SW 1271 (cell line): ENCODE data around the gene UNC119B.
"Not testable (repeated sequence)": the region's sequence is repeated elsewhere in the genome, so short reads cannot be mapped to it uniquely, and the experiment has no call there.

ENCODE experiments used
- DNase-seq, 2 experiments: peaks; one replicate each; lab custom pipeline; 2025; lab: John Stamatoyannopoulos, UW

The UNC119B gene

DNA sequence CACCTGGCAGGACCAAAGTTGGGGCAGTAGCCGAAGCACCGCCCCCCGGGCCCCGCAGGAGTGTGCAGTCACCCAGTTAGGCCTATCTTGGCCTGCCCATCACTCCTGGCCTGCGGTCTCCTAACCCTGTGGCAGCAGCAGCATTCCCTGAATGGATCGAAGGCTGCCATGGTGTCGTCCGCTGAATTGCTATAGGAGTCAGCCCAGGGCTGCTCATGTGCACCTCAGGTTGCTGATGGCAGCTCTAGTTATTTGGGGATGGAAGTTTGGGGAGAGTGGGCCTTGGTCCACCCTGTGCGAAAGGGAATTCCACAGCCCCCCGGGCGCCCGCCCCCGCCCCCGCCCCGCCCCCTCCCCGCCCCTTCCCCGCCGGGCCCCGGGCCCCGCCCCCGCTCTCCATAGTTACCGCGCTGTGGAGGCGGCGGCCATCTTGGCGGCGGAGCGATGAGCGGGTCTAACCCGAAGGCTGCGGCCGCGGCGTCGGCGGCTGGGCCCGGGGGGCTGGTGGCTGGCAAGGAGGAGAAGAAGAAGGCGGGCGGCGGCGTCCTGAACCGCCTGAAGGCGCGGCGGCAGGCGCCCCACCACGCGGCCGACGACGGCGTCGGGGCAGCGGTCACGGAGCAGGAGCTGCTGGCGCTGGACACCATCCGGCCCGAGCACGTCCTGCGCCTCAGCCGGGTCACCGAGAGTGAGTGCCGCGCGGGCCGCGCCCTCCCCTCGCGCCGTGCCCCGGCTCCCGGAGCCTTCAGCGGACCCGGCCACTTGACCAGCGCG is at the start of gene UNC119B:
TSS of gene UNC119B (plus strand) at position 428 of the 774 bp plus-strand sequence. CDS start at position 445, 17 bp downstream.
- DNase-seq = peak in 1 of 2 experiments; percentile 53

DNA sequence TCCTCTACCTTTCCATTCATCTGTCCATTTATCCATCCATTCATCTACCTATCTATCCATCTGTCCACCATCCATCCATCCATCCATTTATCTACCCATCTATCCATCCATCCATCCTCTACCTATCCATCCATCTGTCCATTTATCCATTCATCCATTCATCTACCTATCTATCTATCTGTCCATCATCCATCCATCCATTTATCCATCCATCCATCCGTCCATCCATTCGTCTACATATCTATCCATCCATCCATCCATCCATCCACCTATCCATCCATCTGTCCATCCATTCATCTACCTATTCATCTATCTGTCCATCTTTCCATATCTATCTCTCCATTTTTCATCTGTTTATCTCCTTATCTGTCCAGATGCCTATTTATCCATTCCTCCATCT is 48.8 kb upstream of the UNC119B start:
- no peak for DNase-seq

DNA sequence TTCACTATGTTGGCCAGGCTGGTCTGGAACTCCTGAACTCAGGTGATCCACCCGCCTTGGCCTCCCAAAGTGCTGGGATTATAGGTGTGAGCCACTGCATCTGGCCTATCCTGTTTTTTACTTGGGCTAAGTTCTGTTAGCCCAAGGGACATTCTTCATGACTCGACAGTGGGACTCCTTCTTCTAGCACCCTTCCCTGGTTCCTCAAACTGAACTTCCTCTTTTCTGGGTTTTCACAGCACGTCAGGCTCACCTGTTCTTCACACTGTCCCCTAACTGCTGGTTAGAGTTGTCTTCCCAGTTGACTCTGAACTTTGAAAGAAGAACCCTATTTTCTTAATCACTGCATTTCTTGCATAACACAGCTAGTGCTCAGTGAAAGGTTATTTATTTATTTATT is 47.4 kb upstream of the UNC119B start:
- DNase-seq = no peak

DNA sequence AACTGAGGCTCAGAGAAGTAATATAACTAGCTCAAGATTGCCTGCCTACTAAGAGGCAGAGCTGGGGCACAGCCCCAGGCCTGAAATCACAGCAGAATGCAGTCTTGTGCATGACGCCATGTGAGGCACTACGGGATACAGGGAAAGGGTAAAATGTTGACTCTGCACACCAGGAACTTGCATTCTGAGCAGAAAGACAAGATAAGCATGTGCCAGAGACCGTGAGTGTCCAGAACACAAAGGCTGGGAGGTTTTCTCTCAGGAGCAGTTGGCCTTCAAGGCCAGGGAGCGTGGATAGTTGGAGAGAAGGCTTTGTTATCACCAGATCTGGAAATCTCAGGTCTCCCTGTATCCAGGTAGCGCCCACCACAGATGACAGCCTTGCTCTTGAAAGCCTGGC is 46.5 kb upstream of the UNC119B start:
- DNase-seq = no peak

DNA sequence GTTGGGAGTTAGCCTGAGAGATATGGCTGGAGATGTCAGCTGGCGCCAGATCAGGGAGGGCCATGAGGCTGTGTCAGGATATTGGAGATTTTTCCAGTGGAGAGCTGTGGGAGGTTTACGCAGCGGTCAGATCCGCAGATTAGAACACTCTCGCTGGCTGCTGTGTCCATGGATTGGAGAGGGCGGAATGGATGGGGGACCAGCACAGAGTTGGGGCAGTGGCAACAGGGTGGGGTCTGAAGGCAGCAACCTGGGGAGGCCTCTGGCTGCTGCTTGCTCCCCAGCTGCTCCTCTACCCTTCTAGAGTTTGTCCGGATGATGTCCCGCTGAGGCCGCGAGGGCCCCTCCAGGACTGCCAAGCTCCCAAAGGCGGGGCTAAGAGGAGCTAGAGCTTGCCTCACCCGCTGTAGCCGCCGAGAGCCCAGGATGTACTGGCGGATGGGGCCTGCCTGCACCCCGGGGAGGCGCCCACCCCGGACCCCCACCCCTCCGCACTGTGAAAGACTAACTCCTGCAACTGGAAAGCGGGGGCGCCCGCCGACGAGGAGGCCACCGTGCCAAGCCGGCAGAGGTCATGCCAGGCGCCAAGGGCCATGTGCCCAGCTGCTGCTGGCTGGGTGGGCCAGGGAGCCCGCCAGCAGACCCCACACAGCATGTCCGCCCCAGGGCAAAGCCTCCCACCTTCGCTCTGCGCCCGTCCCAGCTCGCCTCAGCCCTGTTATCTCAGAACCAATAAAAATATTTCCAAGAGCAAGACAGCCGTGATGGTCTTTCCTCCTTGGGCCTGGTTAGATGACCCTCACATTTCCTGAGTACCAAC is 43.5 kb upstream of the UNC119B start:
- DNase-seq = no peak

DNA sequence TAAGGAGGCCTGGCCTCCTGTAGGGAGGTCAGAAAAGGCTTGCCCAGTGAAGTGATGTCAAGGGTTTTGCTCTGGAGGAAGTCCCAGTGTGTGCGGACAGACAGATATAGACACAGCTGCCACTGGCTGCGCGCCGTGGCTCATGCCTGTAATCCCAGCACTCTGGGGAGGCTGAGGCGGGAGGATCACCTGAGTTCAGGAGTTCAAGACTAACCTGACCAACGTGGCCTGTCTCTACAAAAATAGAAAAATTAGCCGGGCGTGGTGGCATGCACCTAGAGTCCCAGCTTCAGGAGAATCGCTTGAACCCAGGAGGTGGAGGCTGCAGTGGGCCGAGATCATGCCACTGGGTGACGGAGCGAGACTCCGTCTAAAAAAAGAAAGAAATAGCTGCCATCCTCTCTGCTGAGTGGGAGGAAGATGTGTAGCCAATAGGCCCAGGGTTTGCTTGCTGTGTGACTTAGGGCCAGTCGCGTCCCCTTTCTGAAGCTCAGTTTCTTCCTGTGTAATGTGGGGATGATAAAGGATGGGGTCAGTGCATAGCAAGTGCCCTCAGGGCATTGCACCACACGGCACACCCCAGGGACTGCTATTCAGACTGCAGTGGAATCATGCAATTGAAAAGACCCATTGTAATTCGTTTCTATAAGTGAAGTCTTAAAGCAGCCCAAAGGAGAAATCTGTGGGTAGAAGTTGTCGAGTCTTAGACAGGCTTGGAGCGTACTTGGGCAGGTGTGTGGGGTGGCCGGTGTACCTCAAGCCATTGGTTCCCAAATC is 42.0 kb upstream of the UNC119B start:
- no peak for DNase-seq

DNA sequence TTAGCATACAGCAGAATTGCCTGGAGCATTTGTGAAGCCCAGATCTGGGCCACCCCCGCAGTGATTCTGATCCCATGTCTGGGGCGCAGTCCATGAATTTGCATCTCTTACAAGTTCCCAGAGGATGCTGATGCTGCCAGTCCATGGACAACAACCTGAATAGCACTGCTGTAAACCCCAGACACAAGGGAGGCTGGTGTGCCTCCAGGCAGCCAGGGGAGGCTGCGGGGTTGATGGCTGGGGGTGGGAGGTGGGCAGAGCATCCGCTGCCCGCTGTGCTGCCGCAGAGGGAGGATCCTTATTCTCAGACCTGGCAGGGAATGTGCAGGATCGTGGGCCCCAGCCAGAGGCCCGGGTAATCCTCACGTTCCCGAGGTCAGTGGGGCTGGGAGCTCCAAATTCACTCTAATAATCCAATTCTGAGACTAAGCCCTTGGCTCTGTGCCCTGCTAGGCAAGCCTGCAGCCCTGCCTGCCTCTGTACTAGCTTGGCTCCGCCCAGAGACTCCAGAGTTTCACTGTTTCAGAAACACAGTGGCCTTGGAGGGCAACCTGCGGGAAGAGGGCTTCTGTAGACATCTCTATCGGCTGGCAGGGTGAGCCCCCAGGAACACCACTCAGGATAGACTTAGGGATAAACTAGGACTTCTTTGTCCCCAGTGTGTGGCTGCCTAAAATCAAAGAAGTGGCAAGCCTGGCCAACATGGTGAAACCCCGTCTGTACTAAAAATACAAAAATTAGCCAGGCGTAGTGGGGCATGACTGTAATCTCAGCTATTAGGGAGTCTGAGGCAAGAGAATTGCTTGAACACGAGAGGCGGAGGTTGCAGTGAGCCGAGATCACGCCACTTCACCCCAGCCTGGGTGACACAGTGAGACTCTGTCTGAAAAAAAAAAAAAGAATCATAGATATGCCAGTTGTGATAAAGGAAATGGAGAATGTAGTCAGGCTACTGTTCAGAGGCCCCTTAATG is 41.1 kb upstream of the UNC119B start:
- DNase-seq = no peak

DNA sequence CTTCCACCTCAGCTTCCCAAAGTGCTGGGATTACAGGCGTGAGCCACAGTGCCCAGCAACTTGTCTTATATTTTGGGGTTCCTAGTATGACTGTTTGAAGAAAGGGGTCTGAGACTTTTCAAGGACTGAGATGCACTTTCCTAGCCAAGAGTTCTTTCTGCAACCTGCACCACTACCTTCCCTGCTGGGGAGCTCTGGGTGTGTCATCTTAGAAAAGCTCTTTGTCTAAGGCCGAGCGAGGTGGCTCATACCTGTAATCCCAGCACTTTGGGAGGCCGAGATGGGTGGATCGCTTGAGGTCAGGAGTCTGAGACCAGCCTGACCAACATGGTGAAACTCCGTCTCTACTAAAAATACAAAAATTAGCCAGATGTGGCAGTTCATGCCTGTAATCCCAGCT is 40.0 kb upstream of the UNC119B start:
- not testable (repeated sequence) for DNase-seq

DNA sequence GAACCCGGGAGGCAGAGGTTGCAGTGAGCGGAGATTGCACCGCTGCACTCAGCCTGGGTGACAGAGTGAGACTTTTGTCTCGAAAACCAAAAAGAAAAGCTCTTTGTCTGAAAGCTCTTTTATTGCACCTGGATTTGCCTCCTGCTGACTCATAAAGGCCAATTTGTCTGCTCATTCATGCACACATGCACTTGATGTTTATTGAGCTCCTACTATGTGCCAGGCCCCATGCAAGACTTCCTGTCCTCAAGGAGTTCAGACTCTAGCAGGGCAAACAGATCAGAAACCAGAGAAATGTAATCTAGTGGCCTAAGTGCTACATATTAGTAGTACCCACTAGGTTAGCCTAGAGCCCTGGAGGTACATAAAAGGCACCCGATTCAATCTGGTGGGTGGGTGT is 39.6 kb upstream of the UNC119B start:
- DNase-seq = no peak

DNA sequence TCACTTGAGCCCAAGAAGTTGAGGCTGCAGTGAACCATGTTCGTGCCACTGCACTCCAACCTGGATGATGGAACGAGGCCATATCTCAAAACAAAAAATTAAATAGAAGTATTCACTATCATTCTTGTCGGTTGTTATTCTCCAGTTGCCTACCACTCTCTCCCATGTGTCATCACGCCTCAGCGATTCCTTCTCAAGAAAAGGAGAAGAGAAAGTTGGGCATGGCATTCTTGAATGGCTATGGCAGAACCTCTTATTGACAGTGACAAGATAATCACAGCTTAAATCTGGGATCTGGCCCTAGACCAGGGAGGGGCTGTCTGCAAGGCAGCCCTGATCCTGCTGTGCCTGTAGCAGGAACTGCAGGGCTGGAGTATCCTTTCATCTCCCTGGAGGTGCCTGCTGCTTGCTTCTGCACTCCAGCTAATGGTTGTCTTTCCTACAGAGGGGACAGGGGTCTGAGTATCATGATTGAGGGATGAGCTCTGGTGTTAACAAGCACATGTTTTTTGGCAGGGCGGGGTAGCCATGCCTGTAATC is 36.1 kb upstream of the UNC119B start:
- no peak for DNase-seq

DNA sequence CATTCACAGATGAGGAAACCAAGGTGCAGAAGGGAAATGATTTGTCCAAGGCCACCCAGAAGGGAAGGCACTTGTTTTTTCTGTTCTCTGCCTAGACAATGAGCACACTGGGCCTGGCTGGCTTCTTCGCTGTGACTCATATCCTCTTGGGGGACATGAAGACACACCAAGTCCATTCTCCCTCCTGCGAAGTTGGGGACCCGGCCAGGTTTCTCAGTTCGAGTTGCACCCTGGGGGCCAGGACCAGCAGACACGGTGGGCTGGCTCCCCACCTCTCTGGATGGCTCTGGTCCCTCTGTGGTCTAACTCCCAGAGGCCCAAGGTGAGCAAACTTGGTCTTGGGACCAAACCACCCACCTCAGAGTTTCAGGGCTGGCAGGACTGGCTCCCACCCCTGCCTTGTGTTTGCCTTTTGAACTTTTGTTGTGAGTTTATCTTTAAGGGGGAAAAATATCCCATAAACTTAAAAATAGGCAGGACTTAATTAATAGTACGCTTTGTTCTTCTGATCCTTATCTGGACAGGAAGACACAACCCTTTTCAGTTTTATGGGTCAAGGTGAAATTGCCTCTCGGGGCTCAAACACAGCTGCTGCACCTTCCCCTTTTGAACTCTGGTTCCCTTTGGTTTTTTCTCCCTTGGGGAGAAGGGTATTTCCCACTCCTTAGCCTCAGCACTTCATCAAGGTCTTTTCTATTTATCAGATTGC is 32.3 kb upstream of the UNC119B start:
- DNase-seq = peak in 1 of 2 experiments; percentile 42

DNA sequence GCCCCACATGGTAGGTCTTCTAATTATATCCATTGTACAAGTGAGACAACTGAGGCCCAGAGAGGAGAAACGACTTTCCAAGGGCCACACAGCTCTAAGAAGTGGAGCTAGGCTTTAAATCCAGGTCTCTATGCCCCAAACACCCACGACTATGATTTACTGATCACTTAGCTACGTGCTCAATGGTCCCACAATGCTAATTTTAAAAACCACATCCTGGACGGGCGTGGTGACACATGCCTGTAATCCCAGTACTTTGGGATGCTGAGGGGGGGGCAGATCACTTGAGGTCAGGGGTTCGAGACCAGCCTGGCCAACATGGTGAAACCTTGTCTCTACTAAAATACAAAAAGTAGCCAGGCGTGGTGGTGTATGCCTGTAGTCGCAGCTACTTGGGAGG is 31.7 kb upstream of the UNC119B start:
- DNase-seq = no peak

DNA sequence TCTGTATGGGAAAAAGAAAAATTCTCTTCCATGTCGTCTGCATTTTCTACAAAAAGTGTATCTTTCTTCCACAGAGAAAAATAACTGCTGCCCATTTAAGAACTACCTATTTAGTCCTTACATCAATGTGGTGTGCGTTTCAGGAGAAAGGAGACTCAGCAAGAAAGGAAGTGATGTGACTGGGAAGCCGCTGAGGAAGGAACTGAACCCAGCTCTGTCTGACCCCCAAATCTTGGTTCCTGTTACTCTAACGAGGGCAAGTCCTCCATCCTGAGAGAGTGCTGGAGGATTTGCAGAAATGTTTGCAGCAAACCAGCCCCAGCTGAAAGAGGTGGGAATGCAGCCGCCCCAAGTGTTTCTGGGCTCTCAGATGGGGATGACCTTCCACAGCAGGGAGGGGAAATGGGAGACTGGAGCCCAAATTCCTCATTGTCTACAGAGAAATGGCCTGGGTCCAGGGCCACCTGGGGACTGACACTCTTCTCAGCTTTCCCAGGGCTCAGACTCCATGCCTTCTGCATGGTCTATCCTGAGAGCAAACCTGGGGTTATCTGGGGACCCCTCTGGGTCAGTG is 30.0 kb upstream of the UNC119B start:
- DNase-seq = no peak

DNA sequence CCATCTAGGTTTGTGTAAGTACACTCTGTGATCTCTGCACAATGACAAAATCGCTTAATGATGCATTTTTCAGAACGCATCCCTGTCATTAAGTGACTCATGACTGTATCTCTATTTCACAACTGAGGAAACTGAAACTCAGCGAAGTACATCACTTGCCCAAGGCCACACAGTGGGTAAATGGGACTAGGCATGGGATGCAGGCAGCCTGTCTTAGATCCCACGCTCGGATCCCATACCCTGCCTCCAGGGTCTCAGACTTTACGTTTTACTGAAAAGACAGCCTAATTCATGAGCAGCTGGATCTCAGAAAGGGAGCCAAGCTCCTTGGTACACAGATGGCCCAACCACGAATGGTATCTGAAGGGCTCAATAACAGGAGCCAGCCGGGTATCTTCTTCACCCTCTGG is 25.7 kb upstream of the UNC119B start:
- DNase-seq = no peak

DNA sequence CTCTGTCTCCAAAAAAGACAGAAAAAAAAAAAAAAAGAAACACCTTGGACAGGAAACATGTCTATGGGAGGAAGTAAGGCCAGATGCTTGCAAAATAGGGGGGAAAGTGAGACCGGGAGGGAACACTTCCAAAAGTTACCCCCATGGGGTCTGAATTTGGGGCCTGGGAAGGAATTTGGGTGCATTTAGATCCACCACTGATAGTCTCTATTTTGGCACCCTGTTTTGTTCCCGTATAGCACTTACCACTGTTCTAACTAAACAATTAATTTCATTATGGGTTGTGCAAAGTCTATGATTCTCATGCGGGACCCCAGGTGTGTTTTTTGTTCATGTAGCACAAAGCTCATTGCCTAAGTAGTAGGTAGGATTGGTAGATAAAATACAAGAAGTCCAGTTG is 24.7 kb upstream of the UNC119B start:
- no peak for DNase-seq

DNA sequence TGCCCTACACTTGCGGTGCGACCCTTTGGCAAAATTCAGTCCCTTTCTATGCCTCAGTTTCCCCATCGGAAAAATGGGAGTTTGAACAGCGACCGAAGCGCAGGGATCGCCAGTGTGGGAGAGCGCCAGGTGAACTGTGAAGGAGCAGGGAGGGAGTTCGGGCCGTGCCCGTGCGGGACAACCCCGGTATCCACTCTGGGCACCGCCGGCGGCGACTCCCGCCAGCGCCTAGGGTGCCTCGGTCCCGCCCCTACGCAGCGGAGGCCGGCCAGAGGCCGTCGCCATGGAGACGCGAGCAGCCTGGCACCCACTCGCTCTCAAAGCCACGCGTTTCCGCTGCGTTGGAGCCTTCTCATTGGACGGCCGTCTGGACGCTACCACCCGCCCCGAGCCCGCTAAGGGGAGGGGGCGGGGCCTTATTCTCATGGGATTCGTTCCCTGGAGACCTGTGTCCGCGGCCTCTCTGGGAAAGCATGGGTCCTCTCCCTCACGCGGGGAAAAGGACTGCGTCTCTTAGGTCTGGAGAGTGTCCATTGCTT is 24.0 kb upstream of the UNC119B start:
- peak; percentile 95 for DNase-seq

DNA sequence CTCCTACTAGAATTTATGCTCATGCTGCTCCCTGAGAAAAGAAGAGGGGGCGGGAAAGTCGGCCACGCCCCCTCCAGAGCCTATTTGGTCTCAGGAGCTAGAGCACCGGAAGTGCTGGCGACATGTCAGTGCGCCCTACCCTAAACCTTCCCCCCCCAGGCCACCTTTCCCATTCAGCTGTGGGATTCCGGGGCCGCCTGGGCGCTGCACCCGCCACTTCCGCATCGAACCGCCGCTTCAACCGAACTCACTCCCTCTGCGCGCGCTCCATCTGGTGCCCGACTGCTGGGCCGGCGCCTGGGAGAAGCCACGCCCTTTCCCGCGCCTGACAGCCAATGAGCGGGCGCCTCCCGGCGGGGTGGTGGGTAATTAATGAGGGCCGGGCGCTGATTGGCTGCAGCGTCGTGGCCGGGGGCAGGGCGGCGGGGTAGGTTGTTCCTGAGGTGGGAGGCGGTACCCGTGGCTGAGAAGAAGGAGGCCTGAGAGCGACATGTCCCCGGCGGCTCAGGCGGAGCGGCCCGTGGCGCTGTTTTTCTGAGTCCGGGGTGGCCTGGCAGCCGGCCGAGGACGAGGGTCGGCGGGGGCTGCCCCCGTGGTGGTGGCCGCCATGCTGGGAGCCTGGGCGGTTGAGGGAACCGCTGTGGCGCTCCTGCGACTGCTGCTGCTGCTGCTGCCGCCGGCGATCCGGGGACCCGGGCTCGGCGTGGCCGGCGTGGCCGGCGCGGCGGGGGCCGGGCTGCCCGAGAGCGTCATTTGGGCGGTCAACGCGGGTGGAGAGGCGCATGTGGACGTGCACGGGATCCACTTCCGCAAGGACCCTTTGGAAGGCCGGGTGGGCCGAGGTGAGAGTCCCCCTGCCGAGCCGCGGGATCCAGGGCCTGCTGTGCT is 23.3 kb upstream of the UNC119B start, which contains the start of gene MLEC:
TSS of gene MLEC (plus strand) at position 460 of the 888 bp plus-strand sequence. CDS start at position 608, 148 bp downstream.
- peak; percentile 89 to 97 for DNase-seq

DNA sequence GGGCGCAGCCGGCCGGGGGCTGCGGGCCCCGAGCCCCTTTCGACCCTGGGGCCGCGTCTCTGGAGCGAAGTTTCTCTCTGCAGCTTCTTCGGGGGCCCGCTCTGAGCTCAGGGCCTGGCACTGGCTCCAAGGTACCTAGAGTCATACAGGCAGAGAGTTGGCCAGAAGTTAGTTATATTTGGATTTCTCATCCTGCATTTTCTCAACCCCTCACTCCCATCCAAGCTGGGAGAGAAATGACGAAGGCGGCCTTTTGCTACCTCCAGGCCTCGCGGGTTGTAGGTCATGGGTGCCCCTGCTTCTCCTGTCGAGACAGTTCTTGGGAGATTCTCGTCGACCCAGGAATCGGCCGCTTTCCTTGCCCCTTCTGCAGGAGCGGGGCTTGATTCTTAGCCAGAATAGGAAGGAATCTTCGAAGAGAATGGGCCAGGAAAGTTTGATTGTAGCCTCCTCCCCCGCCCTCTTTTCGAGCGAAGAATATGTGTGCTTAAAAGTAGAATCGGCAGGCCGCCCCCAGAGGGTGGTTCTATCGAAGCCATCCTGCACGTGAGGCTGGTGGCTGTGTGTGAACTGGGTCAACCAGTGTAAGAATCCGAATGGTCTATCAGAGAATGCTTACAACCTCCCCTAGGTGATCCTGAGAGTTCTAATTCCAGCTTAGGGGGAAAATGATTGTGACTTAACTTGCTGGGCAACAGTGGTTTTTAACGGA is 22.5 kb upstream of the UNC119B start:
- DNase-seq = peak in 1 of 2 experiments; percentile 17
